Mucosa of descending colon (tissue), 3 donors: ENCODE data around the gene NKX6-1. TPM values are rescaled to one million over a fixed set of nuclear protein-coding genes. Genes with fewer than 3 reads are reported as not detected.

Experiments
- ATAC-seq: fragments of 200-7000 bp; cut with Tn5 transposase; one replicate; pipeline ENCODE4 v1.9.1; 2020; ENCODE audit warnings: mild to moderate bottlenecking, moderate library complexity
- DNase-seq, 3 donors: peaks; one replicate each; pipeline ENCODE4 v3.0.0-alpha.2; 2020
- H3K36me3 ChIP-seq: fragments of 200-600 bp; one replicate; pipeline ENCODE4 v1.8.0; 2021; ENCODE audit warnings: low read depth, mild to moderate bottlenecking
- H3K4me1 ChIP-seq: fragments of 200-600 bp; one replicate; pipeline ENCODE4 v1.8.0; 2021; ENCODE audit warnings: low read depth, mild to moderate bottlenecking
- H3K4me3 ChIP-seq: fragments of 200-600 bp; one replicate; pipeline ENCODE4 v1.8.0; 2021; ENCODE audit warnings: mild to moderate bottlenecking
- H3K9me3 ChIP-seq: fragments of 200-600 bp; one replicate; pipeline ENCODE4 v1.8.0; 2021; ENCODE audit warnings: mild to moderate bottlenecking
- intact Hi-C, 2 donors: fragments of 100-400 bp; cut with DNase I in 1 of 2; cut with micrococcal nuclease in 1 of 2; formaldehyde crosslinking; loops; one replicate each; pipeline versions ENCODE4 v1.11.0 to v1.11.1; 2022; cut with DNase I, micrococcal nuclease
- total RNA-seq, 3 donors: library from RNA; stranded (reverse); fragmentation: NEBNext Ultra II Directional in 2 of 3; extraction: Animal tissue kit (Norgen Biotek cat#: 25700) in 2 of 3; gene quantifications; one replicate each; pipeline versions ENCODE4 v1.2.1 to v1.2.4, GENCODE V29; 2021 to 2023
- TF ChIP-seq, protein P1 (sequence below): fragments of 200-600 bp; IDR thresholded peaks from one replicate; pipeline ENCODE4 v1.8.0; 2022; ENCODE audit warnings: antibody characterized with exemption, mild to moderate bottlenecking
- donor health status: DM: no; HTN: no; CAD: no; lungs with moderate emphysema.
- donor health status: DM: no; HTN: no; CAD: no.
- donor health status: DM: no; HTN: yes; CAD: no.

Gene NKX6-1
- total RNA-seq, 3 donors from 2014 or later, result not detected

DNA sequence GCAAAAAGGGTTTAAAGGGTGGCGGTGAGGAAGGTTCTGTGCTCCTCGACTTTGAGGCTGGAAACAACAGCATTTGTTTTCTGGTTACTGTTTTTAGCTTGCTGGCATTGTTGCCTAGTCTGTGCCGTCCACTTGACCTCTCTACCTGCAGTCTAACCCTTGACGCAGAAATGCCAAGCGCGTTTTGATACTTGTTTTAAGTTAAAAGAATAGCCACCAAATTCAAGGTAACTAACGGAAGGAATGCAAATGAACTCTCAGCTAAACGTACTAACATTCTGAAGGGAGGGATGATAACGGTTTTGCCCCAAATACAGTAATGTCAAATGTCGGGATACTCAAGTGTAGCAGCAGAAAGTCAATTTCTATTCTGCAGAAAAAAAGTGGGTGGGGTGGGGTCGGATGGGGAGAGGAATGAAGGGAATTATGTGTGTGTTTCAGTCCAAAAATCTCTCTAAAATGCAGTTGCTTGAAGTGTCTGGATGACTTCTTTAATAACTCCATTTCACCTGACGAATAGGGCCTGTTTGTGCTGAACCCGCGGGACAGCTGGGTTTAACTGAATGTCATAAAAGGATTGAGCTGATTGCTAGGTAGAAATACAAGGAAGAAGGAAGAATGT, 3.4 kb upstream of the NKX6-1 start:
- Histone ChIP-seq H3K4me3 (no peak overlapping the region), H3K9me3 (no peaks in the 10 kb centered on the region), H3K4me1 (peaks cover 29% of the 10 kb centered on the region), H3K36me3 (no peaks in the 10 kb centered on the region)
- DNase-seq (no peak), ATAC-seq (peak; percentile 14)
- intact Hi-C loops, result no loop called here
- TF ChIP-seq, protein P1, sequence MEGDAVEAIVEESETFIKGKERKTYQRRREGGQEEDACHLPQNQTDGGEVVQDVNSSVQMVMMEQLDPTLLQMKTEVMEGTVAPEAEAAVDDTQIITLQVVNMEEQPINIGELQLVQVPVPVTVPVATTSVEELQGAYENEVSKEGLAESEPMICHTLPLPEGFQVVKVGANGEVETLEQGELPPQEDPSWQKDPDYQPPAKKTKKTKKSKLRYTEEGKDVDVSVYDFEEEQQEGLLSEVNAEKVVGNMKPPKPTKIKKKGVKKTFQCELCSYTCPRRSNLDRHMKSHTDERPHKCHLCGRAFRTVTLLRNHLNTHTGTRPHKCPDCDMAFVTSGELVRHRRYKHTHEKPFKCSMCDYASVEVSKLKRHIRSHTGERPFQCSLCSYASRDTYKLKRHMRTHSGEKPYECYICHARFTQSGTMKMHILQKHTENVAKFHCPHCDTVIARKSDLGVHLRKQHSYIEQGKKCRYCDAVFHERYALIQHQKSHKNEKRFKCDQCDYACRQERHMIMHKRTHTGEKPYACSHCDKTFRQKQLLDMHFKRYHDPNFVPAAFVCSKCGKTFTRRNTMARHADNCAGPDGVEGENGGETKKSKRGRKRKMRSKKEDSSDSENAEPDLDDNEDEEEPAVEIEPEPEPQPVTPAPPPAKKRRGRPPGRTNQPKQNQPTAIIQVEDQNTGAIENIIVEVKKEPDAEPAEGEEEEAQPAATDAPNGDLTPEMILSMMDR, result no peak

DNA sequence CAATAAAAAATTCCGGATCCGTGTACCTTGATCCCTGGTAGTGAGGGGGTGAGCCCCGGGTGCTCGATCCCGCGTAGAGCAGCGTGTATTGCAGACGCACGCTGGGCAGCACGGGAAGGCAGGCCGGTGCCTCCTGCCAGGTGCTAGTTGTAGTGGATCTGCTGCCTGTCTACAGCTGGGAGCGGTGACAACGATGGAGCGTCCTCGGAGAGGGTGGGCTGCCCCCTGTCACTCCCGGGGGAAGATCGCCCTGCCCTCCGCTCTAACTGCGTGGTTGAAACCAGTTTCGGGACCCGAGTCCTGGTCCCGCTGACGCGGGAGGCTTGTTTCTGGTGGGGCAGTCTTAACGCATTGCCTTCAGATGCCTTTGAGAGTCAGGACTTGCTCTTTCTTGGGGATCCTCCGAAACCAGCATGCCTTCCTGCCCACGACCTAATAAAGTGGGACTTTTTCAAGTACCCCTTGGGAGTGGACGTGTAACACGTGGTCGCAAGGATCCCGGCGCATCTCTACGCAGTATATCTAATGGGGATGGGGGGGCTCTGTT, 2.7 kb upstream of the NKX6-1 start:
- Histone ChIP-seq H3K4me3 (no peak overlapping the region), H3K9me3 (no peaks in the 10 kb centered on the region), H3K36me3 (no peaks in the 10 kb centered on the region), H3K4me1 (peaks cover 35% of the 10 kb centered on the region)
- no peak for DNase-seq
- TF ChIP-seq, protein P1, result no peak
- ATAC-seq, result no peak
- intact Hi-C loops, result no loop called here

DNA sequence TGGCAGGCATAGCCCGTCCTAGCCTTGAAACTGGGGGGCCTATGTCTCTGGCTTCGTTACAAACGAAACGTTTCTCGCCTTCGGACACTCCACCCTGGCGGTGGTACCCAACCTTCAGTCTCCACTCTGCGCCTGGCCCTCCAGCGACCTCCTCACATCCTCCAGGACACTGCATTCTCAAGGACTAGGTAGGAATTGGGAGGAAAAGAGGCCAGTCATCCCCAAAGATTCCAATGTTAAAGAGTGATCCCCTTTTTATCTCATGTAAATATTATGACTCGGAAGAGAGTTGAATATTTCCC, 2.1 kb upstream of the NKX6-1 start:
- Histone ChIP-seq H3K9me3 (no peaks in the 10 kb centered on the region), H3K36me3 (no peaks in the 10 kb centered on the region), H3K4me3 (no peak overlapping the region), H3K4me1 (peaks cover 35% of the 10 kb centered on the region)
- TF ChIP-seq, protein P1, result no peak
- DNase-seq, result no peak
- no peak for ATAC-seq
- intact Hi-C loops, result no loop called here

DNA sequence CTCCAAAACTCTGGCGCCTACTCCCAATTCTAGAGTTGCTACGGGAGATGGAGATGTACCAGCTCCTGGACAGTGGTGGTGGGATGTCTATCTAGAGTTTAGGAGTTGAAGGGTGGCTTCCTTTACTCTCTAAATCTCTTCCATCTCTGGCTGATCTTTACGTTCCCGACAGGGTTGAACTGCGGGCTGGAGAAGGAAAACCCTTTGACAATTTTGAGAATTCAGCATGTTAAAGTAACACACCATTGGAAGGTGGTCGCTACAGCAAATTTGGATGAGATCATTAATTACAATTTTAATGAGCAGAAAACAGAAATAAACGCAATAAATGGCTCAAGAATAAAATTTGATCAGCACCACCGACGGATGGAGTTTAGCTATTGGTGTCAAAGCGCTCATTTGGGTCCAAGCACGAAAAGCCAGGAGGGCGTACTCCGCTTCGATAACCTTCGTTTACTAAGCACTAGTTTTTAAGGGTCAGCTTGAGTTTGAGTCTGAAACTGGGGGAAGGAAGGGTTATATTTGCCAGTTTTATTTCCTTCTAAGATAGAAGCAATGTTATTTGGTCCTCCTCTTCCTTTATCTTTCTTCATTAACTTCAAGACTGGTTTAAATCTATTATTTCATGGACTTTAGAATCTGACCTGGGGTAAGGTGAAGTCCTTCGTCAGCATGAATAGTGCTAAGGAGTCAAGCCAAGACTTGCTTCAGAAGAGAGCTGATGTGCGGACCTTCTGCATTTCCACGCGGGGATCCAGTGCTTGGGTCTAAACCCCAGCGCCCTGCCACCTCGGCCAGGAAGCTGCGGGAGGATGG, 1.5 kb upstream of the NKX6-1 start:
- DNase-seq (no peak), ATAC-seq (no peak)
- intact Hi-C loops, result no loop called here
- Histone ChIP-seq H3K9me3 (no peaks in the 10 kb centered on the region), H3K4me3 (no peak overlapping the region), H3K36me3 (no peaks in the 10 kb centered on the region), H3K4me1 (peaks cover 35% of the 10 kb centered on the region)
- TF ChIP-seq, protein P1, result no peak

DNA sequence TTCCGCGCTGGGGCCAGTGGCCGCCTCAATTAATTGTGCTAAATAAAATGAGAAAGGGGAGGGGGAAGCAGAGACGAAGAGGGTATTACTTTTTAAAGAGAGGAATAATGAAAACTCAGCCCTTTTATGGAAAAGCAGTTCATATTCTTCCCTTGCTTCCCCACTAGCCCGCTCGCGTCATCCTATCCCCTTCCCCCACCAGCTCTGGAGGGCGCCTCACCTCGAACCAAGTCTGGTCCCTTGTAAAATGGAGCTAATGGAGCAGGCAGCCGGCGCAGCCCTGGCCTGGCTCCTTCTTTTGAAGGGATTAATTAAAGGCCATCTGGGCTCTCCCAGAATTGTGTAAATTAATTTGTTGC, 511 bp upstream of the NKX6-1 start:
- ATAC-seq, result no peak
- peaks cover 35% of the 10 kb centered on the region for H3K4me1 ChIP-seq
- TF ChIP-seq, protein P1, result no peak
- H3K4me3 ChIP-seq, result no peak overlapping the region
- intact Hi-C loops, result no loop called here
- DNase-seq, result no peak
- no peaks in the 10 kb centered on the region for H3K36me3 ChIP-seq
- no peaks in the 10 kb centered on the region for H3K9me3 ChIP-seq
